NCI-H446 (cell line): Measurements from ENCODE around the gene TENT4B.
"Not testable (repeated sequence)": the region's sequence is repeated elsewhere in the genome, so short reads cannot be mapped to it uniquely, and the experiment has no call there.

Experiments used
- DNase-seq, 2 experiments: peaks; one replicate each; lab custom pipeline; 2025; lab: John Stamatoyannopoulos, UW

TENT4B gene

DNA sequence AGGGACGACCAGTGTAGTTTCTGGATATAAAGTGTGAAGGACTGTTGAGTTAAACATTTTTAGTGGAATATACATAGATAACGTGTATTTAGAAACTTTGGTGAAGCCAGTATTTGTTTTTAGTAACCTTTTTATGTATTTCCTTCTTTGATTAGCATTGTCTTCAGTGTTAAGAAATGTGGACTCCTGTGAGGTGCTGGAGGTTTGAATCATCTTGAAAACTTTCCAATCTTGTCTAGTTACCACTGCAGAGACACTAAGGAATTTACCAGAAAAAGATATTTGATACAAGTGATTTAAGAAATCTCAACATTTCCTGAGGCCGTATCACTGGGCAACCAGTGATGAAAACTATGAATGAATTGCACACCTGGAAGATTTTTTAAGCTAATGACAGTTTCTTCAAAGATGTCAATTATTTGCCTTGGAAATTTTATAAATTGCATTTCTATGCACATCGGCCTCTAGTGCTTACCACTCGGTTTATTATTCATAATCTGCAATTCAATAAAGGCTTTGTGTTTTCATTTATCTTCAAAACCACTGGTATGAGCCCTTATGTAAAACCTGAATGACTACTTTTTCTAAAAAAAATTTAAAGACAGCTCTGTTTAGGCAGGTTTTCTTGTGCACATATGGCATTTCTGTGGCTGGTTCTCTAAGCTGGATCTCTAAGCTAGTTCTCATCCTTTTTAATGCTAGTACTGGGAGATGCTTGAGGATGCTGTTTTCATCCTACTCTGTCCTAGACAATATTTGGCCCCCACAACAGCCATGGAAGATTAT is 81.9 kb downstream of the TENT4B start:
- DNase-seq, result no peak

DNA sequence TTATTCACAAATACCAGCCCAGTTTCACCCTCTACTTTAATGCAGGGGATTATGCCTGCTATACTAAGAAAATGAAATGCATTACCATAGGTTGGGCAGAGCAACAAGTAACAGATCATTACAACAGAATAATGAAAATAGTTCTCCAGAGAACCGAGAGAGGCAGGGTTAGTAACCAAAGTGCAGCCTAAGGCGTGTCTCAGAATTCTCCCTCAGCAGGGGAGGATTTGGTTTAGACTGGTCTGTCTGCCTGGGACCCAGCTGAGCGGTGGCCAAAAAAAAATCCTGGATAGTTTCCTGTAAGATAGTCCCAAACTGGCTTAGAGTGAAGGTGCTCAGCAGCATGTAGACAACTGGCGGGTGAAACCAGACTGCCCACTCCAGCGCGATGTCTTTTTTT is 82.5 kb downstream of the TENT4B start:
- no peak for DNase-seq

DNA sequence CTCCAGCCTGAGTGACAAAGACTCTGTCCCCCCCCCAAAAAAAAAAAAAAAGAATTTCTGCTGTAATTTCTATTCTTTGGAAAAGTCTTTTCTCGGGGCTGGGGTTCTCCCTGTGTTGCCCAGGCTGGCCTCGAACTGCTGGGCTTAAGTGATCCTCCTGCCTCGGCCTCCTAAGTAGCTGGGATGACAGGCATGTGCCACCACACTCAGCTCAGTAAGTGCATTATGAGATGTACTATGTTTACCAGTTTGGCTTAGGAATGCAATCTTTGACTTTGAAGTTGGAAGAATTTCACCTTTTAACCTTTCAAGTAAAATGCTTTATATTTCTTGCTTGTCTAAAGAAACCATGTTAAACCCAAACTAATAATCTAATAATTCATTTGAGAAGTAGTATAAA is 85.2 kb downstream of the TENT4B start:
- DNase-seq, result no peak

DNA sequence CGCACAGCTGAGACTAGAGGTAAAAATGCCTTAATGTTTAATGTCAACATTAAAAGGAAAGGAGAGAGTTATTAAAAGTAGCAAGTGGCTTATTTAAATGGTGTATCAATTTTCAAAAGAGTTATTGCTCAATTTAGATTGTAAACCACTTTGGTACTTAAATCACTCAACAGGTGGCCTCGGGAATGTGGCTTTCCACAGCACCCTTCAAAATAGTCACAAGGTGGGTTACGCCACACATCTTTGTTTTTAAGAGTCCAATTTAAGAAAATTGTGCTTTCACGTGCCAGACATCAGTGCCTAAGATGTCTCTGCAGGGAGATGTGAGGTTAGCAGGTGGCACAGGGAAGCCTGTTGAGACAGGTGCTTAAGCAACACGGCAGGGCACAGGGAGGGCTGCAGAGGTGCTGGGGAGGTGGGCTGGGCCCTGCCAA is 85.8 kb downstream of the TENT4B start:
- DNase-seq, result no peak

DNA sequence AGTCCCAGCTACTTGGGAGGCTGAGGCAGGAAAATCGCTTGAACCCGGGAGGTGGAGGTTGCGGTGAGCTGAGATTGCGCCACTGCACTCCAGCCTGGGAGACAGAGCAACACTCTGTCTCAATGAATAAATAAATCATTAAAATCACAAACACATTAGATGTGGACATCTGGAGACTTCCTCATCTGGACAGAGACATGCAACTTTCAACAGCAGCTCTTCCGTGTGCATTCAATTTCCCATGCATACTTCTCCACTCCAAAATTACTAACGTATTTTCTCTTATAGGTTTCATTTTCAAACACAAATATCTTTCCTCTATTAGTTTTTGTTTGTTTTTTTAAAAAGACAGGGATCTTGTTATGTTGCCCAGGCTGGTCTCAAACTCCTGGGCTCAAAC is 89.9 kb downstream of the TENT4B start:
- not testable (repeated sequence) for DNase-seq

DNA sequence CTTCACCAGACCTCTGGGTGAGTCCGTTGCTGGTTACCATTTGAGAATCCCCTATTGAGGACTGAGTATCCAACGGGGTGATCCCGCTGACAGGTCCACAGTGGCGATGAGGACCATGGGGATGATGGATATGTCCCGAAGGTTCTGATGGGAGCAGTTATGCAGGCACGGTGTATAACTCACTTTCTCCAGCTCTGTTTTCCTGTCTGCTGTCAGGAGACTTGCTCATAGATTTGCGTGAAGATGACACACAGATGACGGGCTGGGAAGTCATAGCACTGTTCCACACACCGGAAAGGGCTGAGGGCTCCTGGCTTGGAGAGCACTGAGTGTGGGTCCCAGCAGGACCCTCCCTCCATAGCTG is 91.0 kb downstream of the TENT4B start:
- no peak for DNase-seq

DNA sequence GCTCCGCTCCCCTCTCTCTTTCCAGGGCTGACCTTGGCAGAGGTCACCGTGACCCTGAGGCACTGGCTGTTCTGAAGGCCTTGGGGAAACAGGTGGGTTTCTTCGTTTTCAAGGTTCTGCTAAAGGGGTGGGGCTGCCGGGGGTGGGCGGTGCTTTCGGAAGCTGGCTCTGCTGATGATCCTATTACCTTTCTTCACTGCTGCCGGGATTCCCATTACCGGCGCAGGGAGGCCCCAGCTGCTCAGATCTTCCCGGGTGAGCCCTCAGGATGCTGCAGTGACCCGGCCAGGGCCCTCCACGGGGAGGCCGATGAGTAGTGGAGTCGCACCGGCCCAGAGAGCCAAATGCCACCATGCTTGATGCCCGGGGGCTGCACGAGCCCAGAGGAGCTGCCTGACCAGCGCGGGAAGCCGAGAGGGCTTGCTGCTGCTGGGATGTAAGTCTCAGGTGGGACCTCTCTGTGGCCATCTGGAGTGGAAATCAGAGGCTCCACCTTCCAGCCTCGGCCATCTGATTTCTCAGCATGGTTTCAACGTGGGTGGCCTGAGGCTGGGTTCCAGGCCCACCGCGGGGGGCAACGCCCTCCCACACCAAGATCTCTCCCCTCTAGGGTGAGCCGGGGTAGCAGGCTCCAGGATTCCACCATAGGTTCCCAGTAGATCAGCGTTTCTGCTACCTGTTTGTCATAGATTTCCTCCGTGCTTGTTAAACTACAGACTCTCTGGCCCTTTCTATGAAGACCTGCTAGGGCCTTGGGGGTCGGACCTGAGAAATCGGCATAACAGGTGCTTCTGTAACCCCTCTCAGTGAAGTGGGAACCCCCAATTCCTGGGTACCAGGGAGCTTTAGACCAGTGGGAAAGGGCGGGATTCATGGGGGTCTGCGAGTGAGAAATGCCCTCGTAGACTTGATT is 91.7 kb downstream of the TENT4B start:
- no peak for DNase-seq

DNA sequence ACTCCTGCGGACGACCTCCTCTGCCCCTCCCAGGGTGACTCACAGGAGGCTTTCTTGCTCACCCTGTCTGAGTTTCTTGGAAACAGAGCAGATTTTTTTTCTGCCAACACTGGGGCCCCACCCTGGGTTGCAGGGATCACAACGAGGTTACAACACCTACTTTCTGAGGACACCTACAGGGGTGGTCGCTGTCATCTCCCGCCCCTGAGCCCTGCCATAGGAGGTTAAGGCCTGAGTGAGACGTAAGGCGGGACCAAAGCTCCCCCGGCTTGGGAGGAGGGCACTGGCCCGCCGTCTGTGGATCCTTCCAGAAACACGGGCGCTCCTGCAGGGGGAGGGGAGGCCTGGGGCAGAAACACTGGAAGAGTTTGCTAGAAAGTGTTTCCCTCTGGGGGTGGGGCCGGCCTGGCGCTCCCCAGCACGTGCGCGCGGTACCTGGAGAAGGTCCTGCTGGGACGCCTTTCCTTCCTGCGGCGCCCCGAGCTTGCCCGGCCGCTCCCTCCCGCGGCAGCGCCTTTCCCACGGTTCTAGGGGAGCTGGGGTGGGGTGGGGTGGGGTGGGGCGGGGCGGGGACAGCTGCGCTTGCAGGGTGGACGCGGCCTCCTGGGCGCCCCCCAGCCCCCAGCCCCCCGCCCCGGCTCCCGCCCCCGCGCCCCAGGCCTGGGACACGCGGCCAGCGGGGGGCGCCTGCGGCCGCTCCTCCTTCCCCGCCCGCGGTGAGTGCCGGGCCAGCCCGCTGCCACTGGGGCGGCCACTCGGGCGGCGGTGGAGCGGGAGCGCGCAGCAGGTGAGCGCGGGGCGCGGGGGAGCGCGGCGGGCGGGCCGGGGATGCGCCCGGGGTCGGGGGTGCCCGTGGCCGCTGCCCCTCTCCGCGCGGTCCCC is 92.6 kb downstream of the TENT4B start:
- DNase-seq, result peak in 1 of 2 experiments; percentile 1

DNA sequence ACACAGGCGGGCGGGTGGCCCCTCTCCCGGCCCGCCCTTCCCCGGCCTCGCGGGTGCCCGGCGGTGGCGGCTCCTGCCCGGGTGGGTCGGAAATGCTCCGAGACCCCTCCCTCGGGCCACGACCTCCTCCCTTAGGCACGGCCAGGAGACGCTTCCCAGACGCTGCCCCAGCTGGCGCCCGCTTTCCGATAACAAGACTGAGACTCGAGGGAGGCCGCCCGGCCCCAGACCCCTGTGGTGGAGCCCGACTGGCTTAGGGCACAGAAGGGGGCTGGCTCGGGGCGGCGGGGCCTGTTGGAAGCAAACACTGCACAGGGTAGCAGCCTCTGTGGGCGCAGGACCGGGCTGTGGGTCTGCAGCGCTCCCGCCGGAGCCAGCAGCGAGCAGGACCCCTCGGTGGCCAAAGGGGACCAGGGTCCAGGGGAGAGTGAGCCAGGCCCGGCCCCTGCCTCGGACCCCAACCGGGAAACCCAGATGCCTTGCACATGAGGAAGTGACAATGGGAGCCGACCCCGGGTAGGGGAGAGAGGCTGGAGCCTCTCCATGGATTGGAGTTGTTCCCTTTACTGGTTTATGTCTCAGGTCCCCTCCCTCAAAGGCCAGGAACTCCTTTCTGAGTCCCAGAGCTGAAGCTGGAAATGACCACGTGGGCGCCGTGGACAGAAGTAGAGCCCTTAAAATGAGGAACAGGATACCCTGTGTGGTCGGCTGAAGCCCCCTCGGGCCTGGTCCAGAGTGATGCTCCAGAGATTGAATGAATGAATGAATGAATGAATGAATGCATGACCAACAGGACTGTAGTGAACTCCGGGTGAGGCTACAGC is 93.4 kb downstream of the TENT4B start:
- DNase-seq, result no peak

DNA sequence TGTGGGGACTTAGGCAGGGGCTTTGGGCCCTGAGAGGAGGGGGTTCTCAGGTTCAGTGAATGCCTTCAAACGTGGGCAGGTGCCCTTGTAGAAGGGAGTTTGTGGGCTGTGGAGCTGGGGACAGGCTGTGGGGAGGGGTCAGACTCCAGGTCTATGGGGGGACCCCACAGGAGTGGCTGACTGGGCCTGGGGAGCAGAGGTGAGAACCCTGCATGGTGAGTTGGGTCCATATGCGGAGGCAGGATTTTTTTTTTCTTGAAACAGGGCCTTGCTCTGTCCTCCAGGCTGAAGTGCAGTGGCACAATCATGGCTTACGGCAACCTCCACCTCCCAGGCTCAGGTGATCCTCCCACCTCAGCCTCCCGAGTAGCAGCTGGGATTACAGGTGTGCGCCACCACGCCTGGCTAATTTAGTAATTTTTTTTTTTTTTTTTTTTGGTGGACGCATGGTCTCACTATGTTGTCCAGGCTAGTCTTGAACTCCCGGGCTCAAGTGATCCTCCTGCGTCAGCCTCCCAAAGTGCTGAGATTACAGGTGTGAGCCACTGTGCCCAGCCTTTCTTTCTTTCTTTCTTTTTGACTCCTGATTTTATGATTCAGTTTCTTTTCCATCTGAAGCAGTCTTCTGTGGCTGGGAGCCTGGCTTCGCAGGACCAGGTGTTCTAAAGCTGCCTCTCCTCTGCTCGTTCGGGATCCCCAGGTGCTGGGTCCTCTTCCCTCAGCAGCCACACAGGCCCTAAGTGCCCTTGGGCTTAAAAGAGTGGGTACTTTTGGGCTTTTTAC is 94.2 kb downstream of the TENT4B start:
- DNase-seq, result no peak

DNA sequence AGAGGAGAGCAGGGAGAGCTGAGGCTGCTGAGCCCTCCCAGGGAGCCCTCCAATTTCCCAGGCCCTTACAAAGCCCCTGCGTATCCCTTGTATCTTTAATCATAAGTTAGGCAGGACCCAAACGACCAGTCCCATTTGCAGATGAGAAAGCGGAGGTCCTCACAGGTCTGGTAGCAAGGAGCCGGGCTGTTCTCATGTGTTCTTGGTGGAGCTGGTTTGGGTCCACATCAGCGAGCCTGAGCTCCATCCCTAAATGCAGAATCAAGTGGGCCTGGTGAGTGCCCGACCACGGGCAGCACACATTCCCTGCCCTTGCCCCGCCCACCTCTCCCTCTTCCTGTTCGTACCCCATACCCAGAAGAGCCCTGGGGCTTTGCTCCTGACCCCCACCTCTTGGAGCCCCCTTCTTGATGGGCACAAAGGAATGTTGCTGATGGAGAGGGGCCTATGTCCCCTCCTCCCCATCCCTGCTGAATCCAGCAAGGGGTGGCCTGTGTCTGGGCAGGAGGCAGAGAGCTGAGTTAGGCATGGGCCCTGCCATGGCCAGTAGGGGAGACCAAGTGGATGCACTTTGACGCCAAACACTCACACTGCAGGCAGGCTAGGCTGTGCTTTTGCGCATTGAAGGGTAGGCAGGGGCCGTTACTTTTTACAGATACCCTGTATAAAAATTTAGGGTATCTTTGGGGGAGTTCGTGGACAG is 95.0 kb downstream of the TENT4B start:
- no peak for DNase-seq

DNA sequence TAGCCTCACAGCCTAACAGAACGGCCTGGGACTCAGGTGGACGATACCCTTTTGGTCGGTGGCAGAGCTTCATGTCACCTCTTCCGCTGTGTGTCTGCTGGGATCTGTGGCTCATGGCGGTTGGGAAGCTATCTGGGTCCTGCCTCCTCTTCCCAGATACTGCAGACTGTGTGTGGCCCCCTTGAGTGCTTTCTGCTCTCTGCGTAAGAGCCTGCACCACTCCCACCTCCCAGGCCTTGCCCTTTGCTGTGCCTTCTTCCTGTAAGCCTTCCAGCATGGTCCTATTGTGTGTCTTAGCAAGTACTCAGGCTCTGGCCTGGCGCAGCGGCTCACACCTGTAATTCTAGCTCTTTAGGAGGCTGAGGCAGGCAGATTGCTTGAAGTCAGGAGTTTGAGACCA is 95.7 kb downstream of the TENT4B start:
- no peak for DNase-seq

DNA sequence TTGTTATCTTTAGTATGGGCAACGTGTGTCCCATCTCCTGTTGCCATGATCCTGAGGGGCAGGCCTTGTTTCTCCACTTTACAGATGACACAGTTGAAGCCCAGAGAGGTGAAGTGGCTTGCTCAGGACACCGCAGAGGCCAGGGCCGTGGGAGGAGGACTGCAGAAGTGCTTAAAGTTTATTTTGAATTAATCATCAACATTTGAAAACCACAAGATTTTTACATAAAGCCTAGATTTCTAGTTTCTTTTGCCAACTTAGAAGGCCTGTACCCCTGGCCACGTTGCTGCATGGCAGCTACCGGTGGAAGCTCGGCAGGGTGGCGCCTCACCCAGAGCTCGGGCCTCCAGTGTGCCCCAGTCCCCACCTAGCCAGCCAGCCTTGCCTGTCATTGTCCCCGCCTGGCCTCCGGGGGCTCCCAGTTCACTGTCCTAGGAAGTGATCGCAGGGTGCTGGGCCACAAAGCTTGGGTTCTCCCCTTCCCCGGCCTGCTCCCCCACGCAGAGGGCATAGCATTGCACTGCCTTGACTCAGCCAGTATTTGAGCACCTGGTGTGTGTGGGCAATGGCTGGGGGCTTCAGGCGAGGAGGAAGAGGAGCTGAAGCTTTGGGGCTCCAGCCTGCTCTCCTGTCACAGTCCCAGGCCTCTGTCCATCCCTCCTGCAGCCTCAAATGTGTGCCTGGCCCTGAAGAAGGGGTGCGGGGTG is 98.4 kb downstream of the TENT4B start:
- no peak for DNase-seq

DNA sequence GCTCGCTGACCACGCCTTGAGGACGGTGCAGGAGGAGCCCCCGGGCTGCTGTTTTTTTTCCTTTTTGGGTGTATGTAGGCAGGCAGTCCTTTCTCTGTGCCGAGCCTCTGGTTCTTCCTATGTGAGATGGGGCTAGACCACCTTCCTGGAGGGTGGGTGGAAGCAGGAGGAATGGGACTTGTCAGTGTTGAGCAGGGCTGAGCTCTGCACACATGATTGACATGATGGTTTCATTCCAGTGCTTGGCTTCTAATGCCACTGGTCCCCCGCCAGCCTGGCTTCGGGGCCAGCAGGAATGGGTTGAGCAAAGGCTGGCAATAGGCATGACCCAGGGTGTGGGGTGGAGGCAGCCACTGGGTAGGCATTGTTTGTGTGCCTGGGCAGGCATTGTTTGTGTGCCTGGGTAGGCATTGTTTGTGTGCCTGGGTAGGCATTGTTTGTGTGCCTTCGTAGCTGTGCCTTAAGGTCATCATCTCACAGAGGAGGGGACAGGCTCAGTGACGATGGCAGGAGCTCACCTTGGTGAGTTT is 99.0 kb downstream of the TENT4B start:
- no peak for DNase-seq

DNA sequence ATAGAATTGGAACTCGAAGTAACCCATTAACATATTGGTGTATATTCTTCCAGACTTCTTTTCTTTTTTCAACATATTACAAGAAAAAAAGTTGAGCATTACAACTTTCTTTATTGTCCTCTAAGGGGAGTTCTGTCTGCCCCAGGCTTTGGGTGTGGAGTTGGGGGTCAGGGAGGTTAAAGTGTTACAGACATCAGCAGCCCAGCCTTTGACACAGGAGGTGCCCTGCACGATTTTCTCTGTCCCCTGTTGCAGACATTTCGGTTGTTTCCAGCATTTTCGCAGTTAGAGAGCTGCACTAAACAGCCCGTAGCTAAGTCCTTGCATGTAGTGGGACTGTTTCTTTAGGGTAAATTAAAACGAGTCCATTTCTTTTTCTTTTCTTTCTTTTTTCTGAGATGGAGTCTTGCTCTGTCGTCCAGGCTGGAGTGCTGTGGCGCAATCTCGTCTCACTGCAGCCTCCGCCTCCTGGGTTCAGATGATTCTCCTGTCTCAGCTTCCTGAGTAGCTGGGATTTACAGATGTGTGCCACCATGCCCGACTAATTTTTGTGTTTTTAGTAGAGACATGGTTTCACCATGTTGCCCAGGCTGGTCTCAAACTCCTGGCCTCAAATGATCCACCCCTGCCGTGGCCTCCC is 99.9 kb downstream of the TENT4B start:
- no peak for DNase-seq

DNA sequence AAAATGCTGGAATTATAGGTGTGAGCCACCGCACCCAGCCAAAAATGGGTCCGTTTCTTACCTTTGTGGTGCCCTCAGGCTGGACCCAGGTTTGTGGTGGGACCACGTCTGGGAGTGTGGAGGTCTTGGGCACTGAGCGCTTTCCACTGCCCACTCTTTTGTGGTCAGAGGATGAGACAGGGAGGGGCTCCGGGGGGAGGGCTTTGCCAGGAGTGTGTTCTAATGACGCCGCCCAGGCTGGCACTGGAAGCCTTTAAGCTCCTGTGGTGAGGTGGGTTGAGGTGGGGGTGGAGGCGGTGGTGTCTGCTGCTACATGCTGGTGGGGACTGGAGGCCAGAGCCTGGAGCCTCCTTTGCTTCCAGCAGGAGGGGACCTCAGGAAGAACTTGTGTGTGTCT is 100.4 kb downstream of the TENT4B start:
- DNase-seq, result no peak

DNA sequence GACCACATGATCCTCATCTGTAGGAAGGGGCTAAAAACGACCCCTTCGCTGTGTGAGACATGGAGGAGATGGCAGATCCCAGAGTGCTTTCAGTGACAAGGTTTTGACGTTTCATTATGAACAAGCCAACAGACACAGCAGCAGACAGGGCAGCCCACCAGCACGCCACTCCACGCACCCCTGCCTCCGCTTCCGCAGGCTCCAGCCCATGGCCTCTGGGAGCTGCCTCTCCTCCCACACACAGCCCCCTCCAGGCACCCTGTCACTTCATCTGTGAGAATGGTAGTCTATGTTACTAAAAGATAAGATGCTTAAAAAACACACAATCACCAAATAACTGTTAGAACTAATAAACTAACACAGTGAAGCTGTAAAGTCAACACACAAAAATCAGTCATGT is 101.0 kb downstream of the TENT4B start:
- DNase-seq, result no peak

DNA sequence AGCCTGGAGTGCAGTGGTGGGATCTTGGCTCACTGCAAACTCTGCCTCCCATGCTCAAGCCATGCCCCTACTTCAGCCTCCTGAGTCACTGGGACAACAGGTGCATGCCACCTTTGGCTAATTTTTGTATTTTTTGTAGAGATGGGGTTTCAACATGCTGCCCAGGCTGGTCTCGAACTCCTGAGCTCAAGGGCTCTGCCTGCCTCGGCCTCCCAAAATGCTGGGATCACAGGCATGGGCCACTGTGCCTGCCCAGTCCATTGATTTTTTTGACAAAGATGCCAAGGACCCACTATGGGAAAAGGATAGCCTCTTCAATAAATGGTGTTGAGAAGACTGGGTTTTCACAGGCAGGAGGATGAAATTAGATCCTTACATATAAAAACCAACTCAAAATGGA is 102.4 kb downstream of the TENT4B start:
- no peak for DNase-seq

DNA sequence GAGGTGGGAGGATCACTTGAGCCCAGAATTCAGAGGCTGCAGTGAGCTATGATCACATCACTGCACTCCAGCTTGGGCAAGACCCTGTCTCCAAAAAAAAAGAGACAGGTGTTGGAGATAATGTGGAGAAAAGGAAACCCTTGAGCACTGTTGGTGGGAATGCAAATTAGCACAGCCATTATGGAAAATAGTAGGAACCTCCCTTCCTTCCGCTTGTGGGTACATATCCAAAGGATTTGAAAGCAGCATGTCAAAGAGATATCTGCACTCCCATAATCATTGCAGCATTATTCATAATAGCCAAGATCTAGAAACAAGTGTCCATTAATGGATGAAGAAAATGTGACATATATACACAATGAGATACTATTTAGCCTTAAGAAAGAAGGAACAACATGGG is 103.5 kb downstream of the TENT4B start:
- no peak for DNase-seq
